ENCODE results near the gene TTC33.
"Not testable (repeated sequence)": the region's sequence is repeated elsewhere in the genome, so short reads cannot be mapped to it uniquely, and the experiment has no call there.

Gene TTC33

DNA sequence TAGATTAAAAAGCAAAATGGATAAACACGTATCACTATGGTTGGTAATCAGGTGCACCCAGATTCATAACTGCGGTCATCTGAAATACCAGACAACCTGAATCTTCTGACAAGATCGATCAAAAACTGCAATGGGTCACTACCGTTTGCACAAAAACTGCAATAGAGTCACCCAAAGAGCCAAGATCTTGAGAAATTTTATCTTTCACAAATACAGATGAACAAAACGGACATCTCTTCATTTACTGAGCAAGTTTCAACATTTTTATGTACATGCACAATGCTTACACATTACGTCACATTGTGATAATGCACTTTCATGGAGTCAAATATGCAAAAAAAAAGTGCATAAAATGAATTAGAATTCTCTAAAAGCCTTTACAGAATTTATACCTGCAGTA, 23.8 kb upstream of the TTC33 start:
- DNase-seq = no peak

DNA sequence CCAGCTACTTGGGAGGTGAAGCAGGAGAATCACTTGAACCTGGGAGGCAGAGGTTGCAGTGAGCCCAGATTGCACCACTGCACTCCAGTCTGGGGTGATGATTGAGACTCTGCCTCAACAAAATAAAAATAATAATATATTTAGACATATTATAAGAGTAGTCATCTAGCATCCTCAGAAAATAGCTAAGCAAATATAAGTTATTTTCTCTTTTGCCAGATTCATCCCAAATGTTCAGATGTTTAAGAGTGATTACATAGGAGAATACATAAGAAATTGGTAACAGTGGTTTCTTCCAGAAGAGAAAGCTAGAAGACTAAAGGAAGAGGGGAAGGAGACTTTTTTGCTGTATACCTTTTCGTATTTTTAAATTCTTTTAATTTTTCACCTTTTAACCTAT, 22.4 kb upstream of the TTC33 start:
- DNase-seq = no peak

- DNase-seq = no peak
These were observed 20.9 kb upstream of the TTC33 start for GRCh38 chr5:40776658-40776977.

DNA sequence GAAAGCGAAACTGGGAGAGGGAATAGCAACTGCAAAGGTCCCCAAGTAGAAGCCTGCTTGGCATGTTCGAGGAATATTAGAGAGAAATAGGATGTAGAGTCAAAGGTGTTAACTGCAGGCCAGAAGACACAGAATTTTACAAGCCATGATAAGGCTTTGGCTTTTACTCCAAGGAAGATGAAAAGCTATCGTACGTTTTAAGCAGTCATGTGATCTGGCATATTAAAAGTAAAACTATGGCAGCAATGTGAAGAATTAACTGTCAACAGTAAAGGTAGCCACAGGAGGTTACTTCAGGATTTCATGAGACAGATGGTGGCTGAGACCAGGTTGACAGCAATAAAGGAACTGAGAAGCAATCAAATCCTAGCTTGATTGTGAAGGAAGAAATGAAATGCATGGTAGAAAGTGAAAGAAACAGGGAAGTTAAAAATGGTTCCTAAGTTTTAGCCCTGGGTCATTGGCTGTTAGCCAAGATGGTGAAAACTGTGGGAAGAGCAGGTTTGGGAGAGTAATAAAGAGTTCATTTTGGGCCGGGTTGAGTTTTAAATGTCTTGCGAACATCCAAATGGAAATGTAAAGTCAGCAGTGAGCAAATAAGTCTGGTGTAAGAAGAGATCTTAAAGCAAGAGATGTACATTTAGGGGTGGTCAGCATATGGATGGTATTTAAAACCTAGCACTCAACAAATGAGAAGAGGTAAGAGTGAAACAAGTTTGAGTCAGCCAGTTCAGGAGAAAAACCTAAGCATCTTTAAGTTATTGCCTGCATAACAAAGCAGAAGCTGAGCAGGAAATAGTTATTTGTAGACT, 20.3 kb upstream of the TTC33 start:
- DNase-seq = no peak

GRCh38 chr5:40775085-40775845, 19.5 kb upstream of the TTC33 start:
- DNase-seq = no peak

DNA sequence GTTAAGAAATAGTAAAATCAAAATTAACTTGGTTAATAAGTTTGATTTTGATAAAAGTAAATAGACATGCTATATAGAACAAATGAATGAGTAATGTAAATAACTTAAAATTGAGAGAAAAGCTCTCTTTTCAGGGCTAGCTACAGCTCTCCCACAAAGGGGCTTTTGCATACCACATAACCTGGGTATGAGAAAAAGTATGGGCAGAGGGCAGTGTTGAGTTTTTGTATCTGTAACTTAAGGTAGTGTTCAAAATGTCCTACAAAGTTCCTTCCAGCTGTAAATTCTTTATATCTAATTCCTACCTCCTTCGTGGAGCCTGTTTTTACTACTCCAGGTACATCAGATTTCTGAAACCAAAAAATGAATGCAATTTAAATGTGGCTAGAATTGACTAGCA, 18.9 kb upstream of the TTC33 start:
- DNase-seq = no peak

DNA sequence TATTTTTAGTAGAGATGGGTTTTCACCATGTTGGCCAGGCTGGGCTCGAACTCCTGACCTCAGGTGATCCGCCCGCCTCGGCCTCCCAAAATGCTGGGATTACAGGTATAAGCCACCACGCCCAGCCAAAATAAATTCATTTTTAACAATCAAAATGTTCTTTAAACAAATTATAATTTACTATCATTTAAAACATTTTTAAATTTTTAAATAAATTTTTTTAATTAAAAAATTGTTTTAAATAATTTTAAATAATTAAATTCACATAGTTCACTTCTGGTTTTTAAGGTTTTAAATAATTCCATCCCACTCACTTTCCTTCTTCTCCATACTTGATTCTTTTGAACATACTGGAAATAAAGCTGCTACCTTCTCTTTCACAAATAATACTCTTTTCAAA, 15.0 kb upstream of the TTC33 start:
- DNase-seq = no peak

DNA sequence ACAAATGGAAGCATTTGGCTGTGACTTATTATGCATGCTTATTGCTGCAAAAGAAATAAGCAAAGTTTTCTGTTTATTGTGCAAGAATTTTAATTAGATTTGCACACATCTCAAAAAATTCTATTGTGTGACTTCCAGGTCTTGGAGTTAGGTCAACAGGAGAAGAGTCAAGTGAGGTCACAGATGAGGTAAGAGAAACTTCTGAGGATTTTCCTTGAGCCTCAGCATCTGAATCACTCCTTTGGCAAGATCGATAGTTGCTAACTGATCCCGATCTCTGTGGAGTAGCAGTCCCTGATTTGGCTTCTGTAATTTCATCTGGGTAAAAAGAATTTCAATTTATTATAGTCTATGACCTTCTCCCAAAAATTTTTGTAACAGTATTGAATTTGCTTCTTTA, 6.9 kb upstream of the TTC33 start:
- no peak for DNase-seq

GRCh38 chr5:40757400-40757799, 1.6 kb upstream of the TTC33 start:
- no peak for DNase-seq

DNA sequence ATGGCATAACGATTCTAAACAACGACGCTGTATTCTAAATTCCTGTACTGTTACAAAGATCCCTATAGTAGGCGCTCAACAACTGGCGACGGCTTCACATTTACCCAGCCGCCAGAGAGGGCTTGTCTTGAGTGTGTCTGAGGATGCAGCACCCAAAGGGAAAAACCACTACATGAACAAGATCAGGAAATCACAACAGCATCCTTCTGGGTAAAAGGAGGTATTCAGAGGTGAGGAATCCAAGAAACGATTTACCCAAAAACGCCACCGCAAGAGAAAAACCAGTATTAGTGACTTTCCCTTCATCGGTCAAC, 711 bp downstream of the TTC33 start:
- peak; percentile 66 for DNase-seq

DNA sequence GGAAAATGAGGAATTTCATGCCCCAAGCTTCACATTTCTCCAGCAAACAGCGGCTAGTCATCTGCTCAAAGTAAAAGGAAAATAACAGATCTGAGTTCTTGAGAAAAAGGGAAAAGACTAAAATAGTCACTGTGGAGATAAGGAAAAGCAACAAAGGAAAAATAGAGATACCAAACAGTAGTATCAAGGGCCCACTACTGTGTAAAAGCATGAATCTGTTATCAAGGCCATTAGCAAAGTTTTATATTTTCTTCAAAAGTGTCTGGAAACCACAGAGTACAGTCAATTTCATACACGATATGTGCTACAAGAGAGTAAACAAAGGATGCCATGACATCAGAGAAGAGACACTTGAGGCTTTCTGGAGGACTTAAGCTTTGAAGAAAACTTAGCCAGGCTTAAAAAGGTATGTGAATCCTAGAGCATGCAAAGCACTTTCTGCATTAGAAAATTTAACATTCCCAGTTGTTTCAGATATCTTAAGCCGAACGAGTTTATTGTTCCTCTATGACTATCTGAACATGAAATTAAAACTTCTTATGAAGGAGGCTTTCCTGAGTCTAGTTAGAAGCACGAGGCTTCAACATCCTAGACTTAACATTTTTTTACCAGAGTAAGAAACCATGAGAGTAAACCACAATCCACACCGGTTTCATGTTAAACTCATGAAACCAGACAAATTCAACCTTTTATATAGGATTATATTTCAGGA, 1.2 kb downstream of the TTC33 start:
- no peak for DNase-seq

GRCh38 chr5:40746703-40747102, 9.1 kb downstream of the TTC33 start:
- no peak for DNase-seq

DNA sequence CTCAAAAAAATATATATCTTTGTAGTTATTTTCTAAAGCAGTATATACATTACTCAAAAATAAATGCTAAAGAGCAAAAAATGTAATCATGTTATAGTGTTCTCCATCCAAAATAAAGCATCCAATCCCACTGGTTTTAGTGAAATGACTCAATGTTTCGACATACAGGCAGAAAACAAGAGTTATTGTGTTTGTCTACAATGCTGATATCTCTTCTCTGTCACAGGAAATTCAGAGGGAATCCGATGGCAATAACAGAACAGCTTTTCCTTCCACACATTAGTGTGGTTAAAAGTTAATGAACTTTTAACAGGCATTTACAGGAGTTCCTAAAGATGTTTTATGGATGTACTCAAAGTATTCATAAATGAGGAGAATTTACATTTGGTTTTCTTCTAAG, 12.0 kb downstream of the TTC33 start:
- DNase-seq = no peak

- DNase-seq = no peak
These were observed 17.3 kb downstream of the TTC33 start for GRCh38 chr5:40738502-40738901.

DNA sequence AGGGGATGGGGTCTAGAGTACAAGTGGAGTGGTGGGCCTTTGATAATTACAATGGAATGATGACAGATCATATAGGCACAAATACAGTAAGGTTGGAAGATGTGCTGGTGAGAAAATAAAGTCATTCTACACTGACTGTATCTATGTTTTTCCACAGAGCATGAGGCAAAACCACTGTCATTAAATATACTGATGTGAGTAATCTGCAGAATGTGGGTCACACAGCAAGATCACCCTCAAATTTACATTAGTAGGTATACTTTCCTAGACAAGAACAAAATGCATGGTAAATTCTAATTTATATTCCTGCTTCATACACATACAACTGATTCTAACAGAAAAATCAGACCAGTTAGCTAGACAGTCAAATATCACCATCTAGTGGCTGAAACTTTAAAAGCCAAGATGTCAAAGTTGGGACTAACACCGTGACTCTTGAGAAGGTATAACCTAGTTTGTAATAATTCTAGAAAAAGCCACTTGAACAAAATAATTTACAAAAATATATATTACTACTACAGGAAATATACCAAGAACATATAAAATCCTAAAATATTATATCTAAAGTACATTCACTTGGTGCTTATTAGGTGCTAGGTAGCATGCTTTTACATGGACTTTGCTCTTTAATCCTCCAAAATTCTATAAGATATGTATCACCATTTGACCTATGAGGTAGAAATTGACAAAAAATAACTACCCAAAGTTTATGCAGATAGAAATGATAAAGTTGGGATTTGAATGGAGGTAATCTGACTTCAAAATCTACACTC, 19.5 kb downstream of the TTC33 start:
- DNase-seq = peak; percentile 49

- no peak for DNase-seq
These were observed 20.2 kb downstream of the TTC33 start for GRCh38 chr5:40735609-40736008.

GRCh38 chr5:40734986-40735385, 20.8 kb downstream of the TTC33 start:
- no peak for DNase-seq

GRCh38 chr5:40733879-40734563, 21.7 kb downstream of the TTC33 start:
- DNase-seq = no peak

- no peak for DNase-seq
These were observed 22.3 kb downstream of the TTC33 start for GRCh38 chr5:40733434-40733833.

DNA sequence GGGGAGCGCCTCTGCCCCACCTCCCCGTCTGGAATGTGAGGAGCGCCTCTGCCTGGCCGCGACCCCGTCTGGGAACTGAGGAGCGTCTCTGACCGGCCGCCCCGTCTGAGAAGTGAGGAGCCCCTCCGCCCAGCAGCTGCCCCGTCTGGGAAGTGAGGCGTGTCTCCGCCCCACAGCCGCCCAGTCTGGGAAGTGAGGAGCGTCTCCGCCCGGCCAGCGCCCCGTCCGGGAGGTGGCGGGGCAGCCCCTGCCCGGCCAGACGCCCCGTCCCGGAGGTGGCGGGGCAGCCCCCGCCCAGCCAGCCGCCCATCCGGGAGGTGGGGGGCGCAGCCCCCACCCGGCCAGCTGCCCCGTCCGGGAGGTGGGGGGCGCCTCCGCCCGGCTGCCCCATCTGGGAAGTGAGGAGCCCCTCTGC, 33.3 kb downstream of the TTC33 start:
- DNase-seq = not testable (repeated sequence)

- no peak for DNase-seq
These were observed 35.7 kb downstream of the TTC33 start for GRCh38 chr5:40720069-40720468.

GRCh38 chr5:40717281-40717680, 38.5 kb downstream of the TTC33 start:
- no peak for DNase-seq

DNA sequence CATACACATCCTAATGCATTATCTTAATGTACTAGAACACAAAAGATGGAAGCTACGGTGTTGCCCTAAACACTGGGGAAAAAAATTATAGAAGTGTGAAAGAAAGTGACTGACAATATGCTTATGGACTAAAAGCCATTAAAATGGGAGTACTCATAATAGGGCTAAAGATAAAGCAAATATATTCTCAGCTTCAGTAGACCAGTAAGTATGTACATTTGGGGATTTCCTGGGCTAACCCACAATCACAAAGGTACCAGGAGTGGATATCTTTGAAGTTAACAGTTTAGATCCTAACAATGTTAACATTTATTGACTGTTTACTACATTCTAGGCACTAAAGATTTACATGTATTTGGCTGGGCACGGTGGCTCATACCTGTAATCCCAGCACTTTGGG, 39.2 kb downstream of the TTC33 start:
- DNase-seq = no peak

Measured in NCI-H1694 (cell line).